ENCODE data around the gene ATL1.

- TF ChIP-seq, protein P1, sequence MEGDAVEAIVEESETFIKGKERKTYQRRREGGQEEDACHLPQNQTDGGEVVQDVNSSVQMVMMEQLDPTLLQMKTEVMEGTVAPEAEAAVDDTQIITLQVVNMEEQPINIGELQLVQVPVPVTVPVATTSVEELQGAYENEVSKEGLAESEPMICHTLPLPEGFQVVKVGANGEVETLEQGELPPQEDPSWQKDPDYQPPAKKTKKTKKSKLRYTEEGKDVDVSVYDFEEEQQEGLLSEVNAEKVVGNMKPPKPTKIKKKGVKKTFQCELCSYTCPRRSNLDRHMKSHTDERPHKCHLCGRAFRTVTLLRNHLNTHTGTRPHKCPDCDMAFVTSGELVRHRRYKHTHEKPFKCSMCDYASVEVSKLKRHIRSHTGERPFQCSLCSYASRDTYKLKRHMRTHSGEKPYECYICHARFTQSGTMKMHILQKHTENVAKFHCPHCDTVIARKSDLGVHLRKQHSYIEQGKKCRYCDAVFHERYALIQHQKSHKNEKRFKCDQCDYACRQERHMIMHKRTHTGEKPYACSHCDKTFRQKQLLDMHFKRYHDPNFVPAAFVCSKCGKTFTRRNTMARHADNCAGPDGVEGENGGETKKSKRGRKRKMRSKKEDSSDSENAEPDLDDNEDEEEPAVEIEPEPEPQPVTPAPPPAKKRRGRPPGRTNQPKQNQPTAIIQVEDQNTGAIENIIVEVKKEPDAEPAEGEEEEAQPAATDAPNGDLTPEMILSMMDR (IDR thresholded peaks at IDR 0.05) = no peak
- no peak for TF ChIP-seq POLR2AphosphoS5 (IDR thresholded peaks at IDR 0.05)
- no peak for TF ChIP-seq POLR2A (IDR thresholded peaks at IDR 0.05)
- TF ChIP-seq EP300 (IDR thresholded peaks at IDR 0.05) = no peak
Observed at GRCh38 chr14:50510157-50510556, 49.8 kb upstream of the ATL1 start.

All from gastroesophageal sphincter (tissue), 3 donors.